Tibial nerve (tissue), 4 donors: Measurements from ENCODE around the gene ZNF606. TPM values are rescaled to one million over a fixed set of nuclear protein-coding genes. Genes with fewer than 3 reads are reported as not detected.

Experiments
- DNase-seq, 2 donors: peaks; one replicate each; pipeline ENCODE4 v3.0.0-alpha.2; 2019; ENCODE audit warnings: low spot score in 2 of 2
- H3K27ac ChIP-seq, 4 donors: fragments of 200-600 bp; sonication (generic) in 3 of 4; one replicate each; pipeline ENCODE4 v1.5.1; 2017 to 2019; ENCODE audit warnings: mild to moderate bottlenecking in 1 of 4
- H3K27me3 ChIP-seq, 2 donors: fragments of 200-600 bp; sonication (generic) in 1 of 2; one replicate each; pipeline versions ENCODE4 v1.5.1 to v1.6.0; 2017 to 2019
- H3K36me3 ChIP-seq, 3 donors: fragments of 200-600 bp; sonication (generic); one replicate each; pipeline ENCODE4 v1.5.1; 2018 to 2019
- H3K4me1 ChIP-seq, 4 donors: fragments of 200-600 bp; sonication (generic) in 3 of 4; one replicate each; pipeline ENCODE4 v1.5.1; 2017 to 2019
- H3K4me3 ChIP-seq, 4 donors: fragments of 200-600 bp; sonication (generic) in 3 of 4; one replicate each; pipeline ENCODE4 v1.5.1; 2017 to 2019; ENCODE audit warnings: mild to moderate bottlenecking in 1 of 4, moderate library complexity in 1 of 4
- H3K9me3 ChIP-seq, 4 donors: fragments of 200-600 bp; sonication (generic) in 3 of 4; one replicate each; pipeline ENCODE4 v1.5.1; 2017 to 2019
- EP300 ChIP-seq, 2 donors: sonication (generic); formaldehyde crosslinking; IDR thresholded peaks; one replicate each; pipeline ENCODE4 v1.6.1; 2017; ENCODE audit warnings: antibody characterized with exemption in 2 of 2, mild to moderate bottlenecking in 1 of 2
- POLR2A ChIP-seq, 2 donors: fragments of 450-650 bp; IDR thresholded peaks; one replicate each; pipeline ENCODE4 v1.6.1; 2017; ENCODE audit warnings: antibody characterized with exemption in 2 of 2, mild to moderate bottlenecking in 2 of 2, moderate library complexity in 2 of 2
- WGBS, 2 donors: methylation state at CpG; one replicate each; pipeline ENCODE4 v1.1.5; 2018; 5-methylcytosine and 5-hydroxymethylcytosine counted together
- total RNA-seq, 4 donors: library from RNA; depleted of rRNA; stranded (reverse); fragments of >200 nt; gene quantifications; one replicate each; pipeline ENCODE4 v1.1.0, GENCODE V29; 2016
- TF ChIP-seq, protein P1 (sequence below), 5 experiments: fragments of 200-600 bp in 3 of 5; fragments of 450-650 bp in 2 of 5; sonication (generic) in 3 of 5; IDR thresholded peaks; one replicate each; pipeline ENCODE4 v1.5.1; 2016 to 2019; ENCODE audit warnings: antibody characterized with exemption in 5 of 5, mild to moderate bottlenecking in 3 of 5, moderate library complexity in 2 of 5

The ZNF606 gene
- total RNA-seq, 4 donors from 2014 or later = 24.6 to 44.4 (median 37.7) TPM

DNA sequence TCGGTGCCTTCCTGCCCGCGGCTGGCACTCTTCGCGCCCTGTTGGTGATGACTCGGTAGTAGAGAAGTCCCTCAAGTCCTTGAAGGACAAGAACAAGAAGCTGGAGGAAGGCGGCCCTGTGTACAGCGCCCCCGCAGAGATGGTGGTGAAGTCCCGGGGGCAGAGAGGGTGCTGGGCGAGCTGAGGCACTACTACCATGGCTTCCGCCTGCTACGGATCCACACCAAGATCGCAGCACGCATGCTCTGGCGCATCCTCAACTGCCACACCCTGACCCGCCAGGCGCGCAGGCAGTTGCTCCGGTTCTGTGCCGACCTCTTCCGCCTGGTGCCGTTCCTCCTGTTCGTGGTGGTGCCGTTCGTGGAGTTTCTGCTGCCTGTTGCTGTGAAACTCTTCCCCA, 42.3 kb upstream of the ZNF606 start:
- TF ChIP-seq EP300 (IDR thresholded peaks at IDR 0.05) (no peak), POLR2A (IDR thresholded peaks at IDR 0.05) (no peak)
- TF ChIP-seq, protein P1, sequence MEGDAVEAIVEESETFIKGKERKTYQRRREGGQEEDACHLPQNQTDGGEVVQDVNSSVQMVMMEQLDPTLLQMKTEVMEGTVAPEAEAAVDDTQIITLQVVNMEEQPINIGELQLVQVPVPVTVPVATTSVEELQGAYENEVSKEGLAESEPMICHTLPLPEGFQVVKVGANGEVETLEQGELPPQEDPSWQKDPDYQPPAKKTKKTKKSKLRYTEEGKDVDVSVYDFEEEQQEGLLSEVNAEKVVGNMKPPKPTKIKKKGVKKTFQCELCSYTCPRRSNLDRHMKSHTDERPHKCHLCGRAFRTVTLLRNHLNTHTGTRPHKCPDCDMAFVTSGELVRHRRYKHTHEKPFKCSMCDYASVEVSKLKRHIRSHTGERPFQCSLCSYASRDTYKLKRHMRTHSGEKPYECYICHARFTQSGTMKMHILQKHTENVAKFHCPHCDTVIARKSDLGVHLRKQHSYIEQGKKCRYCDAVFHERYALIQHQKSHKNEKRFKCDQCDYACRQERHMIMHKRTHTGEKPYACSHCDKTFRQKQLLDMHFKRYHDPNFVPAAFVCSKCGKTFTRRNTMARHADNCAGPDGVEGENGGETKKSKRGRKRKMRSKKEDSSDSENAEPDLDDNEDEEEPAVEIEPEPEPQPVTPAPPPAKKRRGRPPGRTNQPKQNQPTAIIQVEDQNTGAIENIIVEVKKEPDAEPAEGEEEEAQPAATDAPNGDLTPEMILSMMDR (IDR thresholded peaks at IDR 0.05) = no peak
- WGBS, 2 donors = 94 to 95% methylated on average over 24 to 26 of the region's 26 CpGs
- DNase-seq = no peak

DNA sequence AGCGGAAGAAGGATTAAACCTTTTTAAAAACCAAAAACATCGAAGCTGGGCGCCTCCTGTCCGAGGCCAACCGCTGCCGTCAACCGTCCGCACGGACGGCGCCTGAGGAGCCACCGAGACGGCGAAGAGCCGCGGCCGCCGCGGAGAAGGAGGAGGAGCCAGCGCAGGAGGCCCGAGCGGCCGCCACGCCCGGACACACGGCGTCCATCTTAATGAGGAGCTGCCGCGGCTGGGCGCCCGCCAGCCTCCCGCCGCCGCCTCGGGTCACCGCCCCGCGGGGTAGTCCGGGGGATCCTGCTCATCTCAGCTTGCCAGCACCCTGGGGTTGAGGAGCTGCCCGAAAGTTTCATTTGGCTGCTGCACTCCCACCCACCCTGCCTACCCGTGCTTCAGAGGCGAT, 41.8 kb upstream of the ZNF606 start:
- Histone ChIP-seq H3K4me1 (no peaks in the 10 kb centered on the region), H3K9me3 (peaks cover 0 to 100% (median 8%) of the 10 kb centered on the region in 4 donors), H3K36me3 (no peaks in the 10 kb centered on the region), H3K27me3 (no peaks in the 10 kb centered on the region), H3K27ac (no peak overlapping the region), H3K4me3 (no peak overlapping the region)
- no peak for DNase-seq
- TF ChIP-seq EP300 (IDR thresholded peaks at IDR 0.05) = no peak
- TF ChIP-seq, protein P1 (IDR thresholded peaks at IDR 0.05) = no peak
- 69 to 78% methylated on average over 39 to 41 of the region's 42 CpGs for WGBS, 2 donors

More for the DNA sequence above, 42.3 kb upstream of the ZNF606 start:
- H3K4me3 ChIP-seq = no peak overlapping the region
- no peaks in the 10 kb centered on the region for H3K27me3 ChIP-seq
- H3K36me3 ChIP-seq = no peaks in the 10 kb centered on the region
- peaks cover 0 to 100% (median 10%) of the 10 kb centered on the region in 4 donors for H3K9me3 ChIP-seq
- no peaks in the 10 kb centered on the region for H3K4me1 ChIP-seq
- no peak overlapping the region for H3K27ac ChIP-seq

DNA sequence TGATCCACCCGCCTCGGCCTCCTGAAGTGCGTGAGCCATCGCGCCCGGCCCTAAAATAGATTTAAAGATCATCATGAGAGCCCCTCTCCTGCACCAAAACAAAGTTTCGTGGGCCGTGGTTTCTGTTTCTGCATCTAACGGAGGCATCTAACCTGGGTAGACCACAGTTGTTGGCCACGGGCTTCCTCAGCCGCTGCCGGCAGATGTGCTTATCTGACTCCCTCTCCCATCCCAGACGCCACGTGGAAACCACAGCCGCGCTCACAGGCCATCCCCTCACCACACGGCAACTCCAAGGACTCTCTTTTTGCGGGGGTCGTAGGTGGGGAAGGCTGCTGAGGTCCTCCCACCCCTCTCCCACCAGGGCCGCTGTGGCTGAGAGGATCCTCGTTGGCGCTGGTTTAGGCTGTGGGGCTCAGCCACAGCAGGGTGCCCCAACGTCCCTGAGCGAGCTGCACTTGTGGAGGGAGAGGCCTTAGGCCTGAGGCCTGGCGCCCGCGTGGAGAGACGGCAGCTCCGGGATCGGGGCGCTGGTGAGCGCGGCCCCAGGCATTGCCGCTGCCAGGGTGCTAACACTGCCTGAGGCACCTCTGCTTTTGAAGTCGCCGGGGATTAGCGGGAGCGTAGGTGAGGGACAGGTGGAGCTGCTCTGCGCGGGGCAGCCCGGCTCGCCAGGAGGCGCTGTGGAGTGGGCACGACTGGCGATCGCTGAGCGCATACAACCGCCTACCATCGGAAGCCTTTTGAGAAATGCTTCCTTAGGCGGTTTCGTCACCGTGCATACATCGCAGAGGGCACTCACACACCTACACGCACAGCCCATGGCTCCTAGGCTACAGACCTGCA, 40.1 kb upstream of the ZNF606 start:
- Histone ChIP-seq H3K27ac (no peak overlapping the region), H3K4me3 (no peak overlapping the region), H3K36me3 (no peaks in the 10 kb centered on the region), H3K9me3 (peaks cover 0 to 100% (median 5%) of the 10 kb centered on the region in 4 donors), H3K4me1 (no peaks in the 10 kb centered on the region), H3K27me3 (no peaks in the 10 kb centered on the region)
- TF ChIP-seq, protein P1 (IDR thresholded peaks at IDR 0.05) = no peak
- TF ChIP-seq EP300 (IDR thresholded peaks at IDR 0.05) = no peak
- TF ChIP-seq POLR2A (IDR thresholded peaks at IDR 0.05) = no peak
- DNase-seq = no peak
- 52 to 54% methylated on average over 34 to 52 of the region's 54 CpGs for WGBS, 2 donors

DNA sequence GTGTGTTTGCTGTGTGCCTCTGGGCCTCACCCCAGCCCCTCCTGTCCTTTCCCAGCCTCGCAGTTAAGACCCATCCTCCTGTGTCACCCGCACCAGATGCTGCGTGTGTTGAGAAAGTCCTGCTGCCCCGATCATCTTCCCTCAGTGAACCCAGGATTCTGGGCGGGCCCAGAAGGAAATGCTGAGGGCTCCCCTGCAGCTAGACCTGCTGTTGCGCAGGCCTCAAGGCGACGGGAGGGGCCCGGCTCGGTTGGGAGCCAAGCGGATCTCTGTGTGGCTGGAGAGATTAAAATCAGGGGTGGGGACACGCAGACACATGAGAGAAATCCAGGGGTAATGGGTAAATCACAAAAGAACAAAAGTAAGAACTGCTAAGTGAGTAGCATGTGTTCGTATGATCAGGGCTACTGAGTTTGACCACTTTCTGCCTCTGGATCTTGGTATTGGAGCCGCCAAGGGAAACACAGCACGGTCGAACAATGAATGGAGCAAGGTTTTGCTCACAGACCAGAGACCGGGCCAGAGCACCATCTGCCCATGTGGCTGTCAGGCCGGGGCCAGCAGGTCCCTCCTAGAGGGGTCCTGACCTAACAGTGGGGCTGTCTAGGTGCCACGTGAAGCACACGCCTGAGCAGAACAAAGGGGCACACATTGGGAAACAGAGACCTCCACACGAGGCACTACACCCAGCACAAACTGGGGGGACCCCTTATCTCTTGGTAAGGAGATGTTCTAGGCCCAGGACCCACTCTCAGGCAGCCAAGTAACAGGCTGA, 38.3 kb upstream of the ZNF606 start:
- H3K27me3 ChIP-seq = no peaks in the 10 kb centered on the region
- H3K27ac ChIP-seq = no peak overlapping the region
- peaks cover 0 to 100% (median 6%) of the 10 kb centered on the region in 4 donors for H3K9me3 ChIP-seq
- H3K4me1 ChIP-seq = no peaks in the 10 kb centered on the region
- DNase-seq = no peak
- H3K36me3 ChIP-seq = no peaks in the 10 kb centered on the region
- 81 to 86% methylated on average over 21 of the region's 21 CpGs for WGBS, 2 donors
- TF ChIP-seq EP300 (IDR thresholded peaks at IDR 0.05) = no peak
- TF ChIP-seq, protein P1 (IDR thresholded peaks at IDR 0.05) = no peak
- no peak for TF ChIP-seq POLR2A (IDR thresholded peaks at IDR 0.05)
- no peak overlapping the region for H3K4me3 ChIP-seq
